ENCODE data around the gene HSPA1L. TPM values are rescaled to one million over a fixed set of nuclear protein-coding genes. Genes with fewer than 3 reads are reported as not detected.
"Not testable (repeated sequence)": the region's sequence is repeated elsewhere in the genome, so short reads cannot be mapped to it uniquely, and the experiment has no call there.

The HSPA1L gene
- total RNA-seq, 1 donor from 2014 or later = 0.46 TPM

DNA sequence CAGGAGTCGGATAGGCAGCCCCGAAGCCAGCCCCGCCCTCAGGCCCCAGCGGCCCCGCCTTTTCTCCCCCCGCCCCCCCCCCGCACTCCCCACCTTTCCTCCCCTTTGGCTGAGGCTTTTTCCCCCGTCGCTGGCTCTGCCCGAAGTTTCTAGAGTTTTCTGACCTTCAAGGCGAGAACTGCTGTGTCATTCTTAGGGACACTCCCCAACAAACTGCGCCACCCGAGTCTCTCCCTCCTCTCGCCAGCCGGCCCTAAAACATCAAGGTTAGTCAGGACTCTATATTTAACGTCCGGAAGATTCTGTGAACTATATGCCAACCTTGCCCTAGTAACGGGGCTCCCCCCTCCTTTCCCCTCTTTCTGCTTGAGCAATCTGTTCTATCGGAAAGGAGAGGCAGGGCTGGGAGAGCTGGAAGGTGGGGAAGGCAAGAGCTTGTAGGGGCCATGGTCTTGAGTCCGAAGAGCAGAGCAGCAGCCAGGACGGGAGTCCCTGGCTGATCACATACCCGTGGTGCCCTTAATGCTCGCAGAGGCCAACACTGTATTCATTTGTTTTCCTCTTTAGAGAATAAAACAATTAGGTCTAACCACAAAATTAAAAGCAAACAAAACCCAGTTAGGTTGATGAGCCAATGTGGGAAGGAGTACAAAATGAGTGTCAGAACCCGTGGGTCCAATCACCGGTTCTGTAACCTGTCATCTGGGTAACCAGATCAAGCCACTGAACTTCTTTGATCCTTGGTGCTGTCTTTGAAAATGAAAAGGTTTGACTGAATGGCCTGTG is 7.1 kb upstream of the HSPA1L start:
- Histone ChIP-seq H3K27me3 (ENCODE audit: control insufficient read depth, insufficient read depth, low read length) (no peaks in the 10 kb centered on the region), H3K4me3 (ENCODE audit: low read depth, low read length) (peak overlapping the region; percentile 31), H3K36me3 (ENCODE audit: control insufficient read depth, insufficient read depth, low read length) (no peaks in the 10 kb centered on the region)
- no peak for TF ChIP-seq CTCF (IDR thresholded peaks at IDR 0.05; ENCODE audit: insufficient read depth, low read length, poor library complexity, severe bottlenecking)
- no peak for DNase-seq (ENCODE audit: low read depth)

DNA sequence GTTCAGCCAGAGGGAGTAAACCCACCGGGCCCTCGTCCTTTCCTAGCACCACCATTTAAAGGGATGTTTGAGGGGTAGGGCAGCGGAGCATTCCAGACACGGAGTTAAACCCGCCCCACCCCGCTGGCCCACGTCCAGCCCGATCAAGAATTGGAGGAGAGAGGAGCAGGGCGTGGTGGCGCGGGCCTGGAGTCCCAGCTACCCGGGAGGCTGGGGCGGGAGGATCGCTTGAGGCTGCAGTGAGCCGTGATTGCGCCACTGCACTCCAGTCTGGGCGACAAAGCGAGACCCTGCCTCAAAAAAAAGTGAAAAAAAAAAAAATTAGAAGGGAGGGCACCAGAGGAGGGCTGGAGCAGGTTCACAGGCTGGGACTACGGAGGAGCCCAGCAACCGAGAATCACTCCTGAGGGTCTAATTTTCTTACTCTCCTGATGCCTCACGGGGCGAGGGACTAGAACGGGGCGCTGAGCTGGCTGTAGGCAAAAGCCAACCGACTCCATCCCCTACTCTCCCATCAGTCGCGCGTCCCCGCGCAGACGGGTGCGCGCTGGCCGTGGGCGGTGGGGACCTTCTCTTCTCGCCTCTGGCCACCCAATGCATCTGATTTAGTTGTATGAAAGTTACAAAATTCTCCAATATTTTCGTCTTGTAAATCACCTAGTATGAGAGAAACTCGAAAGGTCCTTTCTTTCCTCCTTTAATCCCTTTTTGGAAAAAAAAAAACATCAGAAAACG is 6.4 kb upstream of the HSPA1L start:
- DNase-seq (ENCODE audit: low read depth) = no peak
- TF ChIP-seq CTCF (IDR thresholded peaks at IDR 0.05; ENCODE audit: insufficient read depth, low read length, poor library complexity, severe bottlenecking) = no peak
- Histone ChIP-seq H3K4me3 (ENCODE audit: low read depth, low read length) (peak overlapping the region; percentile 31), H3K36me3 (ENCODE audit: control insufficient read depth, insufficient read depth, low read length) (no peaks in the 10 kb centered on the region), H3K27me3 (ENCODE audit: control insufficient read depth, insufficient read depth, low read length) (no peaks in the 10 kb centered on the region)

DNA sequence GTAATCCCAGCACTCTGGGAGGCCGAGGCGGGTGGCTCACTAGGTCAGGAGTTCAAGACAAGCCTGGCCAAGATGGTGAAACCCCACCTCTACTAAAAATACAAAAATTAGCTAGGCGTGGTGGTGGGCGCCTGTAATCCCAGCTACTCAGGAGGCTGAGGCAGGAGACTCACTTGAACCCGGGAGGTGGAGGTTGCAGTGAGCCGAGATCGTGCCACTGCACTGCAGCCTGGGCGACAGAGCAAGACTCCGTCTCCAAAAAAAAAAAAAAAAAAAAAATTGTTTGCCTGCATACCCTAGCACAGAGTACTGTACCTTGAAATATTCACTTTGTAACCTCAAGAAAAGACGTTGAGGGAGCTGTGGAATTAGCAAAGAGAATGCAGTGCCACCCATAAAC is 5.3 kb upstream of the HSPA1L start:
- not testable (repeated sequence) for DNase-seq (ENCODE audit: low read depth); H3K36me3 ChIP-seq (ENCODE audit: control insufficient read depth, insufficient read depth, low read length); H3K27me3 ChIP-seq (ENCODE audit: control insufficient read depth, insufficient read depth, low read length); H3K4me3 ChIP-seq (ENCODE audit: low read depth, low read length)

DNA sequence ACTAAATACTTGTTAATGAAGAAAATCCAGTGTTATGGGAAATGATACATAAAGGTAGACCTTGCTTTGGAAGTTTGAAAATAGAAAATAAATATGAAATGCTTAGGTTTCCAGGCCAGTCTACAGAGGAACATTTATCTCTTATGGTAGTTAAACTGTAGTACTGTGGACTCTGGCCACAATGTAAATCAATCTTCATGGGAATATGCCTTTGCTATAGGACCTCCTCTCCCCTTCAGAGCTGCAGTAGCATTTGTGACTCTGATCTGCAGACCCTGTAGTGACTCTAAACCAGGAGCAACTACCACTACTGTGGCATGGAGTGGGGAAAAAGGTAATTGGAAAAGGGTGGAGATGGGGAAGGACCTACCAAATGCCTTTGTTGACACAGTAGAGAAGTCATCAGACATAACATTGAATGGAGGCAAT is 4.8 kb upstream of the HSPA1L start:
- Histone ChIP-seq H3K27me3 (ENCODE audit: control insufficient read depth, insufficient read depth, low read length) (no peaks in the 10 kb centered on the region), H3K36me3 (ENCODE audit: control insufficient read depth, insufficient read depth, low read length) (no peaks in the 10 kb centered on the region), H3K4me3 (ENCODE audit: low read depth, low read length) (no peak overlapping the region)
- no peak for TF ChIP-seq CTCF (IDR thresholded peaks at IDR 0.05; ENCODE audit: insufficient read depth, low read length, poor library complexity, severe bottlenecking)
- DNase-seq (ENCODE audit: low read depth) = no peak

GRCh38 chr6:31817929-31818511 is 2.9 kb upstream of the HSPA1L start:
- DNase-seq (ENCODE audit: low read depth); H3K27me3 ChIP-seq (ENCODE audit: control insufficient read depth, insufficient read depth, low read length); H3K4me3 ChIP-seq (ENCODE audit: low read depth, low read length); H3K36me3 ChIP-seq (ENCODE audit: control insufficient read depth, insufficient read depth, low read length): not testable (repeated sequence)

- not testable (repeated sequence) for DNase-seq (ENCODE audit: low read depth)
- peak overlapping the region; percentile 37 for H3K4me3 ChIP-seq (ENCODE audit: low read depth, low read length)
These were observed 2.2 kb upstream of the HSPA1L start for GRCh38 chr6:31817133-31817928.

GRCh38 chr6:31814677-31815024 is 432 bp downstream of the HSPA1L start:
- Histone ChIP-seq H3K36me3 (ENCODE audit: control insufficient read depth, insufficient read depth, low read length) (no peaks in the 10 kb centered on the region), H3K27me3 (ENCODE audit: control insufficient read depth, insufficient read depth, low read length) (no peaks in the 10 kb centered on the region), H3K4me3 (ENCODE audit: low read depth, low read length) (peak overlapping the region; percentile 34)
- no peak for TF ChIP-seq CTCF (IDR thresholded peaks at IDR 0.05; ENCODE audit: insufficient read depth, low read length, poor library complexity, severe bottlenecking)
- peak; percentile 98 for DNase-seq (ENCODE audit: low read depth)

More at GRCh38 chr6:31817133-31817928, 2.2 kb upstream of the HSPA1L start:
- not testable (repeated sequence) for H3K27me3 ChIP-seq (ENCODE audit: control insufficient read depth, insufficient read depth, low read length); H3K36me3 ChIP-seq (ENCODE audit: control insufficient read depth, insufficient read depth, low read length)
